T-helper 1 cell treated with Interleukin-12 subunit alpha and Interleukin-12 subunit beta and Interleukin-4 antibody, amounts not matched to agents 30 ng/mL and 1 ng/mL, for 36 hours (primary cell): ENCODE results near the gene CDH2. TPM values are rescaled to one million over a fixed set of nuclear protein-coding genes. Genes with fewer than 3 reads are reported as not detected.

Source experiments
- intact Hi-C: fragments of 100-400 bp; cut with micrococcal nuclease; formaldehyde crosslinking; loops from one replicate; pipeline ENCODE4 v1.15.1; 2024
- total RNA-seq: library from RNA; stranded (reverse); gene quantifications from 2 replicates; pipeline ENCODE4 v1.2.3, GENCODE V29; 2022

The CDH2 gene
- total RNA-seq, 1 donor from 2014 or later: 0.61 TPM

- intact Hi-C loops: no loop called here
Observed at GRCh38 chr18:28171837-28172236, 5.1 kb downstream of the CDH2 start.

DNA sequence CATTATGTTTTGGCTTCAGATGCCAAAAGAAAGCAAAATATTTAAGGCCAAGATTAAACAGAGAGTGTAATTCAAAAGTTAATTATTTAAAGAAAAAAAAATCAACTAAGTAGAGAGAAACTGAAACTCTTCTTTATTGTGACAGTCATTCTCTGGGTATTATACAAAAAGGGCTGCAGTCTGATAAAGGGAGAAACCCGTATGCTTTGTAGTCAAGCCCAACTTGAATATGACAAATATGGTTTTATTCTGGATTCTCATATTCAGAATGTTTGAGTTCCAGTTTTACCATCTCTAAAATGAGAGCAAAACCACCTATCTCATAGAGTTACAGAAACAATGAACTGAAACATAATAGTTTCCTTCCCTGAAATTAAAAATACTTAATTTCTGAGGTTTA lies 8.2 kb downstream of the CDH2 start:
- intact Hi-C loops: no loop called here

- intact Hi-C loops: no loop called here
Observed at GRCh38 chr18:28167835-28168349, 9.0 kb downstream of the CDH2 start.

DNA sequence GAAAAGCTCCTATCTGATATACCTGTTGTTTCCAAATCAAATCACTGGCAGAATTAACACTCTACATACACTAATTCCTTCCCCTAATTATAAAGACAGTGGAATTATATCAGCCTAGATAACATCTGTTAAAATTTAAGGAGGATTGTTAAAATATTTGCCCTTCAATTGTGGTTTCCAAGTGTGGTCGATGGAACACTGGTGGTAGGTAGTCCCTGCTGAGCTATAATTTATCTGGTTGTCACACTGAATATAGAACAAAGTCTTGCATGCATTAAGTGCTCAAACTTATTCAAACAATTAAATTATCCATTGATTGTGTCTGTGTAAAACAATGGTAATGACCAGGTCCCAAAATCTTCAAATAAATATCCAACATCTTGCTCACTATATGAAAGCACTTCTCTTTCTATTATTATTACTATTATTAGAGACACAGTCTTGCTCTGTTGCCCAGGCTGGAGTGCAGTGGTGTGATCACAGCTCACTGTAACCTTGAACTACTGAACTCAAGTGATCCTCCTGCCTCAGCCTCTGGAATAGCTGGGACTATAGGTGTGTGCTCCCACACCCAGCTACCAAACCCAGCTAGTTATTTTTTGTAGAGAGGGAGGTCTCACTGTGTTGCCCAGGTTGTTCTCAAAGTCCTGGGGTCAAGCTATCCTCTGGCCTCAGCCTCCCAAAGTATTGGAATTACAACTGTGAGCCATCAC lies 12.0 kb downstream of the CDH2 start:
- intact Hi-C loops: no loop called here

GRCh38 chr18:28163201-28163775 lies 13.6 kb downstream of the CDH2 start:
- intact Hi-C loops: no loop called here

- intact Hi-C loops: no loop called here
Observed at GRCh38 chr18:28161608-28162599, 15.0 kb downstream of the CDH2 start.

- intact Hi-C loops: no loop called here
Observed at GRCh38 chr18:28159055-28159454, 17.9 kb downstream of the CDH2 start.

DNA sequence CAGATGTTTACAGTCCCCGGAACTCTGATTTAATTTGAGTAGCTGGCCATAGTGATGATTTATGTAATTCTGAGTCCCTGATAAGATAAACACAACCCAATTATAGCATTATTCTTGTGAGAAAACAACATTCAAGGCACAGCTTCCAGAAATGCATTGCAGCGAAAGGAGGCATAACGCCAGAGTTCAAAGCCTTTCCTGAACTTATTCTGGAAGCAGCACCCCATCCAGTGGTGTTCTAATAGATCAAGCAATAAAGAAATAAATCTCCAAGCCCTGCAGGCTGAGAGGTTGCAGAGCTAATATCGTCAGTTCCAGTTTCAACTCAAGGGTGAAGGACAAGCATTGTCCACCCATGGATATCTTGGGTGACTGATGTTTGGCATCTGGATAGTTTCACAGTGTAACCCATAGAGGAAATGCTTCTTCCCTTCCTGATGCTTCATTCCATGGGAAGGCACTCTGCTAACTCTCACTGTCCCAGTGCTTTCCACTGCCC lies 18.8 kb downstream of the CDH2 start:
- intact Hi-C loops: no loop called here

DNA sequence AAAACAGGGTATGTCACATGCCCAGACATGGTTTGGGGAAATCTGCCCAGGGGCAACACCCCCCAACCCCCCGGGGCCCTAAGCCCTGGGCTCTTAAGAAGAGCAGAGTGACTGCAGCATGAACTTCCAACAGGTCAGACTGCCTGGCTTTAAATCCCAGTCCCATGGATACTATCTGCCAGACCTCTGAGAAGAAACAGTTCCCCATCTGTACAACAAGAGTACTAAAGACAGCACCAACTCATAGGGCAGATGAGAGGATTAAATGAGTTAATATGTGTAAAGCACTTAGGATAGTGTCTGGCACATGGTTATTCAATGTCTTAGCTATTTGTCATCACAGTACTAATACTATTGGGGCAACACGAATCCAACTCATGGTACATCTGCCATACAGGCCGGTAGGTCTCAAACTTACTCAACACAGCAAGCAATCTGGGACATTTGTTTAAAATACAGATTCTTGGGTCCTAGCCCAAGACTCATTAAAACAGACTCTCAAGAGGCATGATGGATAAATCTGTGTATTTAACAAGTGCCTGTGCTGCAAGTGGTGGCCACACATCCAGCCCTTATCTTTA lies 23.4 kb downstream of the CDH2 start:
- intact Hi-C loops: no loop called here

DNA sequence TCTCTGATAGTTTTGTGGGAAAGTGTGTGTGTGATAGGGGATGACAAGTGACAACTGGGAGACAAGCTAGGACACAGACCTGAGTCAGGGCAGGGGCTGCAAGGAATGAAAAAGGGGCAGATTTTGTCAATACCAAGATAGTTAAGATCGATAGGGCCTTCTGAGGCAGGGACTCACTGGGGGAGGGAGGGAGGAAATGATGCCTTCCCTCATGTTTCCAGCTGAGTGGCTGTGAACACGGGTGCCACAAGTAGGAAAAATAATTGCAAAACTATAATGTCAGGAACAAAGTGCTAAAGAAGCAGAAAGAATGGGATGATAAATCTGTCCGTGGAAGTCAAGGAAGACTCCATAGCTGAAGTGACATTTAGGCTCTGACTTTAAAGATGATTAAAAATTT lies 24.2 kb downstream of the CDH2 start:
- intact Hi-C loops: no loop called here

GRCh38 chr18:28152354-28152753 lies 24.6 kb downstream of the CDH2 start:
- intact Hi-C loops: no loop called here

DNA sequence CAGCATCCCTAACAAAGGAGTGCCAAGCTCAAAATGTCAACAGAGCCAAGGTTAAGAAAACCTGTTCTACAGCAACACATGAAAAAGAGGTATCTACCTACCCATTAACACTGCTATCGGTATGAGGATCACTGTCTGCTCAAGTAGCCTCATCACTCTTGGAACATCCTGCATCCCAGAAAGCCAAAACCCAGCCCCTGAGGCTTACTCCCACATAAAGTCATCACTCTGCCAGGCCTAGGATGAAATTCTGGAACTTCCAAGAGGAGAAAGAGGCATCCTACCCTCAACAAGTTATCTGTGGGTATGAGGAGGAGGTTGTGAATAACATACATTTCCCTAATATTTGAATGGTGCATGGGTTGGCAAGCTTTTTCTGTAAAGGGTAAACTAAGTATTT lies 25.5 kb downstream of the CDH2 start:
- intact Hi-C loops: no loop called here

GRCh38 chr18:28150925-28151324 lies 26.0 kb downstream of the CDH2 start:
- intact Hi-C loops: no loop called here

- intact Hi-C loops: no loop called here
Observed at GRCh38 chr18:28149810-28150420, 27.0 kb downstream of the CDH2 start.

DNA sequence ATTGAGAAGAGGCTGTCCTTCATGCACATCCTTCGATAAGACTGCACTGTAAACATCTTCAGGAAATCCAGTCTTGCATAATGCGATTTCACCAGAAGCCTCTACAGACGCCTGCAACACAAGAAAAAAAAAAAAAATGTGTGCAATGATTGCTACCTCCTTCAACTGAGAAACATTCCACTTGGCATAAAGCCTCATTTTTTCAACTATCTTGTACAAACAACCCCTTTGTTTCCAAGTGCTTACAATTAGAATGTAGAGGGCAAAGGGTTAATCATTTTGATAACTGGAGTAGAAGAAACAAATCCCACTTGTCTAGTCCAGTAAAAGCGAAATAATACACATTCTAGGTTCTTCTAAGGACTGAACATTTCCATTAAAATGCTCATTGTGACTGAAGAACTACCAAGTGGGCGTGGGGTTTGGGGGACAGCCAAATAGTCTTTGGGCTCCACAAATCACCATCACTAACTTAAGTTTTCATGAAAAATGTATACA lies 29.2 kb downstream of the CDH2 start:
- intact Hi-C loops: no loop called here

GRCh38 chr18:28143725-28144124 lies 33.2 kb downstream of the CDH2 start:
- intact Hi-C loops: no loop called here

DNA sequence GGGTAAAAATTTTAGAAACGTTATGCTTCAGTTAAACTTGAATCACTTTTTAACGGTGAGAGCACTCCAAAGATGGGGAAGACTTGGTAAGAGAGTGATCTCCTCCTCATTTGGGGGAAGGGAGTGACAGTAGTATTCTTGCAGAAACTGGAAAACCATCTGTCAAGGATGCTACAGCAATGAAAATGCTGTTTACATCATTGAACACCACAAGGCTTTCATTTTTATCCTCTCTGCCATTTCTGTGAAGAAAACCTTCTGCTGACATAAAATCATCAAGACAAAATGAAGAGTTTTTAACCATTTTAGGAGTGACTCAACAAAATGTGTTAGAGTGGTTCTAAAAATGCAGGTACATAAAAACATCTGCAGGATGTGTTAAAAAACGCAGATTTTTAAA lies 38.1 kb downstream of the CDH2 start:
- intact Hi-C loops: no loop called here

DNA sequence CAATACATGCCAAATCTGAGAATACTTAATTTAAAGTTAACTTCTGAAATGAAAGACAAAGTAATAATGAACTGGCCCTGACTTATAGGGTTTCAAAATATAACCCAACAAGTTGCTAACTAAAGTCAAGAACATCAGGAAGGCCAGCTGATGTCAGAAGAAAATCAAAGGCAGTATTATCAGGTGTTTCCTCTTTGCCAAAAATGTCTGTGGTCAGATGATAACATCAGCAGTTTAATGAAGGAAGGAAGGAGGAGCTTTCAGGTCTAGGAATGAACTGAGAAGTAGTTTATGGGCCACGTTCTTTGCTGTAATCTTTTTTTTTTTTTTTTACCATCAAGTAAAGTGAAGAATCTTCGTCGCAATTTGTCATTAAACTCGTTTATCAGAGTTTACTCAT lies 40.9 kb downstream of the CDH2 start:
- intact Hi-C loops: no loop called here

GRCh38 chr18:28134774-28135173 lies 42.2 kb downstream of the CDH2 start:
- intact Hi-C loops: no loop called here

- intact Hi-C loops: no loop called here
Observed at GRCh38 chr18:28132084-28132483, 44.8 kb downstream of the CDH2 start.

DNA sequence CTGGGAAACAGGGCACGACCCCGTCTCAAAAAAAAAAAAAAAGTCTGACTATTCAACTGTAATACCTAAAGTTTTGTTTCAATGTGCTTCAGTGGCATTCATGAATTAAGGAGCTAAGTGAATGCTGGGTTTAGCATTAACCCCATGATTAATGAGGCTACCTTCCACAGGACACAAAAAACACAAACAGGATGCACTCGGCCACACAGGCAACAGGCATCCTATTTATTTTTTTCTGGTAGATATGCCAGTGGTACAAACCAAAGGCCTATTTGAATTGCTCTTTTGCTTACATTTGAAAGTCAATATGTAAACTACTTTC lies 48.3 kb downstream of the CDH2 start:
- intact Hi-C loops: no loop called here
